Astrocyte of the spinal cord (primary cell): ENCODE results near the gene GNPTAB.

Experiments used
- DNase-seq: peaks from one replicate; pipeline ENCODE4 v3.0.0; 2011; ENCODE audit warnings: low read depth, low spot score
- H3K4me3 ChIP-seq: 2 replicates; pipeline ENCODE4 v1.5.1; 2011; ENCODE audit warnings: low read depth, mild to moderate bottlenecking, low read length, moderate library complexity
- in situ Hi-C: cut with HindIII; loops from 2 replicates; pipeline ENCODE4 v1.10.0; 2017; ENCODE audit warnings: low sequenced_read_pairs
- TF ChIP-seq, protein P1 (sequence below): IDR thresholded peaks from 2 replicates; pipeline ENCODE4 v1.5.1; 2012; ENCODE audit warnings: low read depth, mild to moderate bottlenecking, low read length, inconsistent platforms

The GNPTAB gene

DNA sequence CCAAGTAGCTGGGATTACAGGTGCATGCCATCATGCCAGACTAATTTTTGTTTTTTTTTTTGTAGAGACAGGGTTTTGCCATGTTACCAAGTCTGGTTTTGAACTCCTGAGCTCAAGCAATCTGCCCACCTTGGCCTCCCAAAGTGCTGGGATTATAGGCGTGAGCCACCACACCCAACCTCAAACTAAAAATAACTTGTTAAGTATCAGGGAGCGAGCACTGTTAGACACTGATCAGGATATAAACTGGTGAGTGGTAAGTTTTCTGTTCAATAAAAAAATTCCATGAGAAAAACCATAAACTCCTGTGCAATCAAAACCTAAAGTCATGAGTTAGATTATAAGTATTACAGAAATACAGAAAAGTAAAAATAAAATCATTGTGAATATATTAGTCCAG lies 46.9 kb downstream of the GNPTAB start:
- TF ChIP-seq, protein P1, sequence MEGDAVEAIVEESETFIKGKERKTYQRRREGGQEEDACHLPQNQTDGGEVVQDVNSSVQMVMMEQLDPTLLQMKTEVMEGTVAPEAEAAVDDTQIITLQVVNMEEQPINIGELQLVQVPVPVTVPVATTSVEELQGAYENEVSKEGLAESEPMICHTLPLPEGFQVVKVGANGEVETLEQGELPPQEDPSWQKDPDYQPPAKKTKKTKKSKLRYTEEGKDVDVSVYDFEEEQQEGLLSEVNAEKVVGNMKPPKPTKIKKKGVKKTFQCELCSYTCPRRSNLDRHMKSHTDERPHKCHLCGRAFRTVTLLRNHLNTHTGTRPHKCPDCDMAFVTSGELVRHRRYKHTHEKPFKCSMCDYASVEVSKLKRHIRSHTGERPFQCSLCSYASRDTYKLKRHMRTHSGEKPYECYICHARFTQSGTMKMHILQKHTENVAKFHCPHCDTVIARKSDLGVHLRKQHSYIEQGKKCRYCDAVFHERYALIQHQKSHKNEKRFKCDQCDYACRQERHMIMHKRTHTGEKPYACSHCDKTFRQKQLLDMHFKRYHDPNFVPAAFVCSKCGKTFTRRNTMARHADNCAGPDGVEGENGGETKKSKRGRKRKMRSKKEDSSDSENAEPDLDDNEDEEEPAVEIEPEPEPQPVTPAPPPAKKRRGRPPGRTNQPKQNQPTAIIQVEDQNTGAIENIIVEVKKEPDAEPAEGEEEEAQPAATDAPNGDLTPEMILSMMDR = no peak
- DNase-seq = no peak
- no peak overlapping the region for H3K4me3 ChIP-seq
- in situ Hi-C loops = no loop called here

DNA sequence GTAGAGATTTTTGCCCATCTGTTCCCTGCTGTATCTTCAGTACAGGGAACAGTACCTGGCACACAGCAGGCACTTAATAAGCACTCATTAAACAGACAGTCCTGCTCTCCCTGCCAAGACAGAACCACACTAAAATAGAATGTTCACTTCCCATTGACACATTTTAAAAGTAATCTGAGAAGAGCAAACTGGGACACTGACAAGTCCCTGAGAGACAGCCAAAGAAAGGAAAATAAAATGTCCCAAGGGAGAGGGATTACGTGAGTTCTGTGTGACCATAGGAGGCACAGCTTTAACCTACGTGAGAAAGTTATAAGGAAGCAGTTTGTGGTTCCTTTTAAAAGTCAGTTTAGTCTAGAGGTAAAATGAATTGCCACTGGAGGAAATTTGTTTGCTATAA lies 47.6 kb downstream of the GNPTAB start:
- no peak for DNase-seq
- H3K4me3 ChIP-seq = no peak overlapping the region
- in situ Hi-C loops = no loop called here
- TF ChIP-seq, protein P1 = no peak

DNA sequence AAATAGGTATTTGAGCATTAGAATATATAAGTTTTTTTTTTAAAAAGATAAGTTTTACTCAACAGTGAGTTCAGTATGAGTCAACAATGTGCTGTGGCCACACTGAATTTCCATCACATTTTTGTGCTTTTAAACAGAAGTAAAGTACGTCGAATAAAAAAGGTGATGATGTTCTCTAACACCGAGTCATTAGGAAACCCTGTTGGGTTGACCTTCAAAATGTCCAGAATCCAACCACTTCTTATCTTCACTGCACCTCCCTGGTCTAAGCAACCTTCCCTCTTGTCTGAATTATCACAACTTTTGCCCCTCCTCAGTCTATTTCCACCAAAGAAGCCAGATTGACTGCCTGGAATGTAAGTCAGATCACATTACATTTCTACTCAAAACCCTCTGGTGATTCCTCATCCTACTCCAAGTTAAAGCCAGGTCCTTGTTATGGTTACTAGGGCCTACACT lies 48.5 kb downstream of the GNPTAB start:
- TF ChIP-seq, protein P1 = no peak
- in situ Hi-C loops = no loop called here
- H3K4me3 ChIP-seq = no peak overlapping the region
- peak; percentile 63 for DNase-seq

- in situ Hi-C loops = no loop called here
- TF ChIP-seq, protein P1 = no peak
- DNase-seq = no peak
- no peak overlapping the region for H3K4me3 ChIP-seq
Measured at GRCh38 chr12:101781834-101782233, 48.9 kb downstream of the GNPTAB start.

DNA sequence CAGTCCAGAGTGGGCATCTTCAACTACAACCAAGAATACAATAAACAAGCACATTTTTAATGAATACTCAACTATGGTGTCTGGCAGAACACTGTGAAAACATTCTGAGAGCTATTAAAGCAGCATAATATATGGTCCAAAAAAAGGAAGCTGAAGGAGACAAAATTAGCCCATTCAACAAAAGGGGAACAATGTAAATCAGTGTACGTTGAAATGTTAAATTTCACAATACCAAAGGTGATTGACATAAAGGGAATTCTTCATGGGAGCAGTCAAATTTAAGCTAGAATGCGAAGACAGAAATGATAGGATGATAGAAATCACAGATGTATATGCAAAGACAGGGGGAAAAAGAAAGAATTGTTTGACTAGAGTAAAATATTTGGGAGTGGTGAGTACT lies 50.2 kb downstream of the GNPTAB start:
- in situ Hi-C loops = no loop called here
- TF ChIP-seq, protein P1 = no peak
- no peak for DNase-seq
- no peak overlapping the region for H3K4me3 ChIP-seq

GRCh38 chr12:101779626-101780025 lies 51.1 kb downstream of the GNPTAB start:
- no peak for DNase-seq
- no peak overlapping the region for H3K4me3 ChIP-seq
- TF ChIP-seq, protein P1 = no peak
- in situ Hi-C loops = no loop called here

DNA sequence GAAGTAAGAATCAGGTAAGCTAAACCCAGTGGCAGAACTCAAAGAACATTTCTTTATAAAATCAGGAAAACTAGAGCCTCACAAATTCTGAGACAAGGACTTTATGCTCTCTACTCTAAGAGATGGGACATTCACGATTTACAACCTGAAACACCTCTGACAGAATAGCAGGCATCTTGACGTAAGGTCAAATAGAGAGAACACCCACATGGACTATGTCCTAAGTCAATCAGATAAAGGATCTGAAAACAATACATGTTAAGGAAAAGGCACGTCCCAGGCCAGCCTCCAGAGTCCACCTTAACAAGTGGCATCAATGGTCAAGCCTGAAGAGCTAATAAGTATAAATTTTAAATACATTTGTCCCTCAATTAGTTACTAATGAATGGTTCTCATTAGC lies 51.6 kb downstream of the GNPTAB start:
- in situ Hi-C loops = no loop called here

More for the DNA sequence above, 51.6 kb downstream of the GNPTAB start:
- no peak for DNase-seq
- H3K4me3 ChIP-seq = no peak overlapping the region
- TF ChIP-seq, protein P1 = no peak
